ENCODE results near the gene TSPEAR.

TSPEAR gene

GRCh38 chr21:44749759-44750674 lies 38.6 kb upstream of the TSPEAR start:
- Mint-ChIP-seq H3K36me3 (ENCODE audit: low read depth) (no peaks in the 10 kb centered on the region), H3K9me3 (no peaks in the 10 kb centered on the region), H3K27me3 (peaks cover 15% of the 10 kb centered on the region), H3K4me3 (no peak overlapping the region), H3K27ac (no peak overlapping the region), H3K4me1 (ENCODE audit: low read depth) (no peaks in the 10 kb centered on the region)
- no peak for DNase-seq

DNA sequence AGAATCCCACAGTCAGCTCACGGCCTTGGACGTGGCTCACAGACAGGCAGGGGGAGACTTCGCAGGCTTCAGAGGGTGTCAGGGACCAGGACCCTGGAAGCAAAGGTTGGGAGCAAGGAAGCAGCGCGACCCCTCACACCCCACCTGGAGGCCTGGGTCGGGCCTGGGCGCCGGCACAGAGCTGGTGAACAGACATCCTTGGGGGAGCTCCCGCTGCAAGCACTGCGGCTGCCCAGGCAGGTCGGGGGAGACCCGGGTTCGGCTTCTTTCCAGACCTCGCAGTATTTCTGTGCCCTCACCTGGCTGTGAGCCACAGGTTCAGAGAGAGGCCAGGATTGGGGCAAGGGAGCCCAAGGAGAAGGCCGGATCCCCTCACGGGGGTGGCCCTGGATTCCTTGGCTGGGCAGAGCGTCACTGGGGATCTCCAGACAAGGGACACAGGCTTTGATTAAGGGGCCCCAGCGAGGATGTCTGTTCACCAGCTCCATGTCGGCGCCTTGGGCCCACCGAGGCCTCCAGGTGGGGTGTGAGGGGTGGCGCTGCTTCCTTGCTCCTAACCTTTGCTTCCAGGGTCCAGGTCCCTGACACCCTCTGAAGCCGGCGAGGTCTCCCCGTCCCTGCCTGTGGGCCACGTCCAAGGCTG lies 37.9 kb upstream of the TSPEAR start:
- H3K36me3 Mint-ChIP-seq (ENCODE audit: low read depth), result no peaks in the 10 kb centered on the region
- H3K27me3 Mint-ChIP-seq, result peaks cover 15% of the 10 kb centered on the region
- H3K27ac Mint-ChIP-seq, result no peak overlapping the region
- no peak overlapping the region for H3K4me3 Mint-ChIP-seq
- H3K9me3 Mint-ChIP-seq, result no peaks in the 10 kb centered on the region
- DNase-seq, result no peak
- H3K4me1 Mint-ChIP-seq (ENCODE audit: low read depth), result no peaks in the 10 kb centered on the region

DNA sequence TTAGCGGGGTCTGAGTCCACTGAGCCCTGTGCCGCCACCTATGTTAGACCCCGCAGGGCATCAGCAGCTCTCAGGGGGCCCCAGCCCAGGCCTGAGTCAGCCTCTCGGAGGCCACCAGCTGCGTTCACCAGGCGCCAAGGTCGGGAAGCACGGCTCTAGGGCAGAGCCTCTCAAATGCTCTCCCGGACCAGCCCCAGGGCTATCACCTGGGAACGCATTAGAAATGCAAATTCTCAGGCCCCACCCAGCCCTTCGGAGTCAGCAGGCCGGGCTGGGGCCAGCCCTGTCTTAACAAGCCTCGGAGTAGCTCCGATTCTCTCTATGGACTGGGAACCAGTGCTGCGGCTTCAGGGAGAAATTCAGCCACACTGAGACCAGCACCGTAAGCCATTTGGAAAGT lies 37.2 kb upstream of the TSPEAR start:
- H3K9me3 Mint-ChIP-seq, result no peaks in the 10 kb centered on the region
- H3K27ac Mint-ChIP-seq, result no peak overlapping the region
- no peak for DNase-seq
- H3K27me3 Mint-ChIP-seq, result peaks cover 15% of the 10 kb centered on the region
- H3K36me3 Mint-ChIP-seq (ENCODE audit: low read depth), result no peaks in the 10 kb centered on the region
- no peak overlapping the region for H3K4me3 Mint-ChIP-seq
- no peaks in the 10 kb centered on the region for H3K4me1 Mint-ChIP-seq (ENCODE audit: low read depth)

DNA sequence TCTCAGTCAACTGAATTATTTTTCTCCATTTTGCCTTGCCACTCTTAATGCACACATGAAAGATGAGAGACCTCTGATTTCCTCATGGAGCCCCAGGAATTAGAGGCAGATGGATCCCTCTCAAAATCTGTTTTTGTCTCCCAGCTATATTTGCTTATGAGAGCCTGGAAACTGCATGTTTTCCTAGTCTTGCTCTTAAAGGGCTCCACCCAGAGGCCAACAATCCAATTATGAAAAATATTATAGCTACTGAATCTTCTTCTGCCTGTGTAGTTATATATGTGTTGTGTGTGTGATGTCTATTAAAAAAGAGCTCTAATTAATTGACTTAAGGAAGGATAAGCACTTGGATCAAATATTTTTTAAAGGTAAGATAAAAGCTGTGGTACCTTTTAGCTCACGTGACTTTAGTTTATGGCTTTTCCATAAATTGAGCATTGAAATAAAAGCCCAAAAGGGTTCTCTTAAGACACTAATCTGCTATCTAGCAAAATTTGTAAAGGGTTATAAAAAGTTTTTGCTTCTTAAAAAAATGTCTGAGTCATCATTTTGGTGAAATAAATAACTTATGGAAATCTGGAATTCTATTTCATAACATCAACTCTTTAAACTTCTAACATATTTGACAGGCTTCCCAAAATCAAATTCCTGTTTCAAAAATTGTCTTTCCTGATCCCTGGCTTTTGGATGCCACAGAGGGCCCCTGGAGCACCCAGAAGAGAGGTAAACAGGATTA lies 31.2 kb upstream of the TSPEAR start:
- Mint-ChIP-seq H3K4me3 (no peak overlapping the region), H3K4me1 (ENCODE audit: low read depth) (peaks cover 4% of the 10 kb centered on the region), H3K27me3 (no peaks in the 10 kb centered on the region), H3K9me3 (peaks cover 2% of the 10 kb centered on the region), H3K36me3 (ENCODE audit: low read depth) (no peaks in the 10 kb centered on the region), H3K27ac (no peak overlapping the region)
- no peak for DNase-seq

DNA sequence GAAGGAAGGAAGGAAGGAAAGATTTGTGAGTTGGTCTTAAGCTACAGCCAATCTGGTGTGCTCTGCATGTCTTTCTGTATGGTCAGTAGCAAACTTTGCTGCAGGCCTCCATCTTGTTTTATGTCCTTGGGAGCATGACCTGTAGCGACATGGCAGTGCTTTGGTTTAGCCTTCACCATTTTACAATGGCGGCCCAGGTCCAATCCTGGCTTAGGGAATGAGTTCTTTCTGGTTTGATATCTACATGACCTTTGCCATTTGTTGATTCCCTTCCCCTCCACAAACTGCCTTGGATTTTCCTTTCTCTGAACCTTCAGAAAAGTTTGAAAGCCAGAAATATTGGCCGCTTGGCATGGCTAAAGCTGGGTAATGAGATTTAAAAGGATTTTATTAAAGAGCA lies 30.5 kb upstream of the TSPEAR start:
- peaks cover 2% of the 10 kb centered on the region for H3K9me3 Mint-ChIP-seq
- no peak overlapping the region for H3K4me3 Mint-ChIP-seq
- no peak for DNase-seq
- no peak overlapping the region for H3K27ac Mint-ChIP-seq
- H3K36me3 Mint-ChIP-seq (ENCODE audit: low read depth), result no peaks in the 10 kb centered on the region
- H3K27me3 Mint-ChIP-seq, result no peaks in the 10 kb centered on the region
- H3K4me1 Mint-ChIP-seq (ENCODE audit: low read depth), result peaks cover 4% of the 10 kb centered on the region

DNA sequence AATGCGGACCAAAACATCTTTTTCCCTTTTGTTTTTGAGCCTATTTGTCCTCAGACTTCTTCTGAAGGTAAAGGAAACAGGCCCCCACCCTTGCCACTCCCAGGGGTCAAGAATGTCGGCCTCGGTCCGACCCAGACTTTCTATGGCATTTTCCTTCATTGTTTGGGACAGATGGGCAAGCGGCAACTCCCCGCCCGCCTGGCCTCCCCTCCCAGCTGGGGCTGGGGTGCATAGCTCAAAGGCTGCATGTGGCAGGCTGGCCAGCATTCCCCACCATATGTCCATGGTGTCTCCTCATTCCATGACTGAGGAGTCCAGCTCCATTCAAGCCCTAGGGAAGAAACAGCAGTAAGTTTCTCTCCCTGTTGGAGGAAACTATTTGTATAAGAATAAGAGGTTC lies 29.4 kb upstream of the TSPEAR start:
- Mint-ChIP-seq H3K4me3 (no peak overlapping the region), H3K4me1 (ENCODE audit: low read depth) (peaks cover 4% of the 10 kb centered on the region), H3K36me3 (ENCODE audit: low read depth) (no peaks in the 10 kb centered on the region), H3K27ac (no peak overlapping the region), H3K27me3 (no peaks in the 10 kb centered on the region), H3K9me3 (peaks cover 2% of the 10 kb centered on the region)
- DNase-seq, result no peak

DNA sequence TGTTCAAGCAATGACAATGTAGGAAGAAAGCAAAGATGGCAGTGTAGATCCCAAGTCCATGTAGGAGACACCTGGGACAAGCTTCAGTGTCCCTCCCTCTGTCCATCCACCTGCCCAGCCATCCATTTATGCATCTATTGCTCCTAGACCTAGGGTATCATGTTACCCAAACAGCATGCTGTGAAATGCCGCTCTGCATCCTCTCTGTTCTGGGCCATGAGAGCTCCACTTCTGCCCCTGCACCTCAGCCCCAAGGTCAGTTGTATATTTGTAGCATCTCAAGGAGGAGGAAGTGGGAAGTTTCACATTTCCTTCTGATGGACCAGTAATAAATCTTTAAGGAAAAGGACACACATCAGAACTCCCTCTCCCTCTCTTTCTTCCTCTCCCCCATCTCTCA lies 27.9 kb upstream of the TSPEAR start:
- H3K27me3 Mint-ChIP-seq, result no peaks in the 10 kb centered on the region
- H3K9me3 Mint-ChIP-seq, result peaks cover 2% of the 10 kb centered on the region
- peaks cover 4% of the 10 kb centered on the region for H3K4me1 Mint-ChIP-seq (ENCODE audit: low read depth)
- no peak overlapping the region for H3K4me3 Mint-ChIP-seq
- H3K36me3 Mint-ChIP-seq (ENCODE audit: low read depth), result no peaks in the 10 kb centered on the region
- no peak overlapping the region for H3K27ac Mint-ChIP-seq
- no peak for DNase-seq

DNA sequence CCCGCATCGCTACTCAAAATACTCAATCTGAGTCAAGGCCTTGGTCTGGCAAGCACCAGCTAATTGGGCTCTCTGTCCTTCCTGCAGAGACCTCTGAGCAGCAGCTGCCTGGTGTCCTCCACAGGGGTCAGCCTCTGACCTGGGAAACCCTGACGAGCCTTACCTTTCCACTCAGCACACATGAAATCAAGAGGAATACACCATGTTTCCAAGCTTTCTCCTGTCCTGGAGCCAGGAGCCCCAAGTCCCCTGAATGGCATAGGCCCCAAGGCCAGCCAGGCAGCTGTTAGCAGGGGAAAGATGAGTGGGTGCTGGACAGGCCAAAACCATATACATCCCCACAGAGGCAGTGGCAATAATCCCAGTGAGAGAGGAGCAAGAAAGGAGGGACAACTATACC lies 27.2 kb upstream of the TSPEAR start:
- Mint-ChIP-seq H3K4me3 (no peak overlapping the region), H3K4me1 (ENCODE audit: low read depth) (peaks cover 4% of the 10 kb centered on the region), H3K27ac (no peak overlapping the region), H3K27me3 (no peaks in the 10 kb centered on the region), H3K36me3 (ENCODE audit: low read depth) (no peaks in the 10 kb centered on the region), H3K9me3 (peaks cover 2% of the 10 kb centered on the region)
- DNase-seq, result no peak

GRCh38 chr21:44737706-44738354 lies 26.5 kb upstream of the TSPEAR start:
- DNase-seq, result no peak
- H3K4me1 Mint-ChIP-seq (ENCODE audit: low read depth), result peaks cover 4% of the 10 kb centered on the region
- H3K36me3 Mint-ChIP-seq (ENCODE audit: low read depth), result no peaks in the 10 kb centered on the region
- H3K27ac Mint-ChIP-seq, result no peak overlapping the region
- H3K9me3 Mint-ChIP-seq, result peaks cover 2% of the 10 kb centered on the region
- H3K27me3 Mint-ChIP-seq, result no peaks in the 10 kb centered on the region
- H3K4me3 Mint-ChIP-seq, result no peak overlapping the region

DNA sequence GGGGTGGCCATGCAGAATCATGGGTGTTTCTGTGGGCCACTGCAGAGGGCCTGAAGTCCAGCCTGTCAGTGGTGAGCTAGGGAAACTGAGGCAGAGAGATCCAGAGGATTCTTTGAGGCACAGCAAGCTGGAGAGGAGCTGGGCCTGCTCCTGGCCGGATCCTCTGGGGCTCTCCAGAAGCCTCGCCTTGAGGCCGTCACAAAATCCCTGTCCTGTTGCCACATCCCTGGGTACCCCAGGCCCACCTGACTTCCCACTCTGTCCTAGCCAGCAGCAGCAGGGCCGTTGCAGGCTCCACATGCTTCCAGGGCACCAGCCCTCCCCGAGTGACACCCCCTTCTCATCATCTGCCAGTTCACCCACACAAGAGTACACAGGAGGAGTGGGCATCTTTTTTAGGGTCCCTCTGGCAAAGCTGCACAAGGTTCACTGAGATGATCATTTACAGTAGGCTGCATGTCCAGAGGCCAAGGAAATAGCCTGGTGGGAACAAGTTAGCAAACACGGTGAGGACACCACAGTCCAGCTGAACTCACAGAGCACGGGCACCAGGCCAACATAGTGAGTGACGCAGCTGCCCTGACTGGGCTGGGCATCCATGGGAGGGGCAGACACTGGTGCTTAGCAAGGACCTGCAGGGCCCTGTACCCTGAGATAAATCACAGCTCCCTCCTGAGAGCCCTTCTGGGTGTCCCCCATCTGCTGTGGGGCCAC lies 25.1 kb upstream of the TSPEAR start:
- Mint-ChIP-seq H3K27ac (no peak overlapping the region), H3K27me3 (no peaks in the 10 kb centered on the region), H3K4me1 (ENCODE audit: low read depth) (no peaks in the 10 kb centered on the region), H3K9me3 (peaks cover 2% of the 10 kb centered on the region), H3K4me3 (no peak overlapping the region), H3K36me3 (ENCODE audit: low read depth) (no peaks in the 10 kb centered on the region)
- DNase-seq, result no peak

- Mint-ChIP-seq H3K27me3 (no peaks in the 10 kb centered on the region), H3K36me3 (ENCODE audit: low read depth) (no peaks in the 10 kb centered on the region)
- DNase-seq, result no peak
Observed at GRCh38 chr21:44735821-44736220, 24.4 kb upstream of the TSPEAR start.

DNA sequence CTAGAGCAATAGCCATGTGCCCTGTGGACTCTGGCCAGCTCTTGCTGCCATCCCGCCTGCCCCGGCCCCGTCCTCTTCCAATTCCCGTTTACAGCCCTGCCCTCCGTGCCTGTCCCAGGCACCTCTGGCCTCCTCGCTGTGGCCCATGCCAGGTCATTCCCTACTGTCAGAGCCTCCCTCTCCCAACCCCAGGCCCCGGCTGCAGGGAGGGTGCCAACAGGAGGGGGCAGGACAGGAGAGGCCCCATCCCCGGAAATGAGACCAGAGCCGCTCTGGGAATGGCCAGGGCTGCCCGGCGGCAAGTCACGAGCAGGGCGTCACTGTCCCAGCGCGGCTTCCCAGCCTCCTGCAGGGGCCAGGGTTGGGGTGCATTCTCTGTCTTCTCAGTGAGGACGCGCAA lies 23.5 kb upstream of the TSPEAR start:
- peaks cover 2% of the 10 kb centered on the region for H3K9me3 Mint-ChIP-seq
- no peaks in the 10 kb centered on the region for H3K27me3 Mint-ChIP-seq

More at GRCh38 chr21:44735821-44736220, 24.4 kb upstream of the TSPEAR start:
- Mint-ChIP-seq H3K4me3 (no peak overlapping the region), H3K27ac (no peak overlapping the region), H3K4me1 (ENCODE audit: low read depth) (no peaks in the 10 kb centered on the region), H3K9me3 (peaks cover 2% of the 10 kb centered on the region)

GRCh38 chr21:44734026-44734745 lies 22.8 kb upstream of the TSPEAR start:
- Mint-ChIP-seq H3K36me3 (ENCODE audit: low read depth) (no peaks in the 10 kb centered on the region), H3K4me1 (ENCODE audit: low read depth) (no peaks in the 10 kb centered on the region), H3K27me3 (peaks cover 2% of the 10 kb centered on the region), H3K9me3 (peaks cover 2% of the 10 kb centered on the region), H3K4me3 (no peak overlapping the region), H3K27ac (no peak overlapping the region)
- DNase-seq, result no peak

More for the DNA sequence above, 23.5 kb upstream of the TSPEAR start:
- no peaks in the 10 kb centered on the region for H3K4me1 Mint-ChIP-seq (ENCODE audit: low read depth)
- no peak for DNase-seq
- H3K36me3 Mint-ChIP-seq (ENCODE audit: low read depth), result no peaks in the 10 kb centered on the region
- H3K27ac Mint-ChIP-seq, result no peak overlapping the region
- H3K4me3 Mint-ChIP-seq, result no peak overlapping the region
